ENCODE data around the gene C19orf47.
"Not testable (repeated sequence)": the region's sequence is repeated elsewhere in the genome, so short reads cannot be mapped to it uniquely, and the experiment has no call there.

C19orf47 gene

GRCh38 chr19:40335101-40335500 lies 13.1 kb downstream of the C19orf47 start:
- Histone ChIP-seq H3K4me3 (ENCODE audit: low read depth in 1 of 2, low read length in 2 of 2) (no peak overlapping the region), H3K27me3 (ENCODE audit: control insufficient read depth in 1 of 2, insufficient read depth in 2 of 2, low read length in 2 of 2) (no peaks in the 10 kb centered on the region), H3K9me3 (ENCODE audit: control insufficient read depth in 1 of 2, low read length in 2 of 2) (no peaks in the 10 kb centered on the region), H3K9ac (ENCODE audit: low read depth in 1 of 2, low read length in 2 of 2) (no peak overlapping the region), H3K36me3 (ENCODE audit: control insufficient read depth in 1 of 2, insufficient read depth in 2 of 2, low read length in 2 of 2) (peaks cover 16 to 53% of the 10 kb centered on the region in 2 donors), H3K4me1 (ENCODE audit: control insufficient read depth in 1 of 2, insufficient read depth in 2 of 2, low read length in 2 of 2) (no peaks in the 10 kb centered on the region), H3K27ac (ENCODE audit: low read depth, low read length) (no peak overlapping the region)

GRCh38 chr19:40333083-40333482 lies 15.1 kb downstream of the C19orf47 start:
- H3K27me3 ChIP-seq (ENCODE audit: control insufficient read depth in 1 of 2, insufficient read depth in 2 of 2, low read length in 2 of 2); H3K9ac ChIP-seq (ENCODE audit: low read depth in 1 of 2, low read length in 2 of 2); H3K4me1 ChIP-seq (ENCODE audit: control insufficient read depth in 1 of 2, insufficient read depth in 2 of 2, low read length in 2 of 2); H3K27ac ChIP-seq (ENCODE audit: low read depth, low read length); H3K9me3 ChIP-seq (ENCODE audit: control insufficient read depth in 1 of 2, low read length in 2 of 2); H3K4me3 ChIP-seq (ENCODE audit: low read depth in 1 of 2, low read length in 2 of 2): not testable (repeated sequence)
- H3K36me3 ChIP-seq (ENCODE audit: control insufficient read depth in 1 of 2, insufficient read depth in 2 of 2, low read length in 2 of 2) = peaks cover 14 to 63% of the 10 kb centered on the region in 2 donors

GRCh38 chr19:40332669-40333068 lies 15.5 kb downstream of the C19orf47 start:
- Histone ChIP-seq H3K4me3 (ENCODE audit: low read depth in 1 of 2, low read length in 2 of 2) (no peak overlapping the region), H3K36me3 (ENCODE audit: control insufficient read depth in 1 of 2, insufficient read depth in 2 of 2, low read length in 2 of 2) (peaks cover 19 to 67% of the 10 kb centered on the region in 2 donors)

GRCh38 chr19:40331052-40331451 lies 17.1 kb downstream of the C19orf47 start:
- H3K4me3 ChIP-seq (ENCODE audit: low read depth in 1 of 2, low read length in 2 of 2) = no peak overlapping the region
- H3K9ac ChIP-seq (ENCODE audit: low read depth in 1 of 2, low read length in 2 of 2) = no peak overlapping the region
- H3K27me3 ChIP-seq (ENCODE audit: control insufficient read depth in 1 of 2, insufficient read depth in 2 of 2, low read length in 2 of 2) = no peaks in the 10 kb centered on the region
- peaks cover 23 to 72% of the 10 kb centered on the region in 2 donors for H3K36me3 ChIP-seq (ENCODE audit: control insufficient read depth in 1 of 2, insufficient read depth in 2 of 2, low read length in 2 of 2)
- H3K4me1 ChIP-seq (ENCODE audit: control insufficient read depth in 1 of 2, insufficient read depth in 2 of 2, low read length in 2 of 2) = no peaks in the 10 kb centered on the region
- H3K9me3 ChIP-seq (ENCODE audit: control insufficient read depth in 1 of 2, low read length in 2 of 2) = no peaks in the 10 kb centered on the region
- no peak overlapping the region for H3K27ac ChIP-seq (ENCODE audit: low read depth, low read length)

More at GRCh38 chr19:40332669-40333068, 15.5 kb downstream of the C19orf47 start:
- Histone ChIP-seq H3K27me3 (ENCODE audit: control insufficient read depth in 1 of 2, insufficient read depth in 2 of 2, low read length in 2 of 2) (no peaks in the 10 kb centered on the region), H3K27ac (ENCODE audit: low read depth, low read length) (no peak overlapping the region), H3K4me1 (ENCODE audit: control insufficient read depth in 1 of 2, insufficient read depth in 2 of 2, low read length in 2 of 2) (no peaks in the 10 kb centered on the region), H3K9me3 (ENCODE audit: control insufficient read depth in 1 of 2, low read length in 2 of 2) (no peaks in the 10 kb centered on the region), H3K9ac (ENCODE audit: low read depth in 1 of 2, low read length in 2 of 2) (no peak overlapping the region)

DNA sequence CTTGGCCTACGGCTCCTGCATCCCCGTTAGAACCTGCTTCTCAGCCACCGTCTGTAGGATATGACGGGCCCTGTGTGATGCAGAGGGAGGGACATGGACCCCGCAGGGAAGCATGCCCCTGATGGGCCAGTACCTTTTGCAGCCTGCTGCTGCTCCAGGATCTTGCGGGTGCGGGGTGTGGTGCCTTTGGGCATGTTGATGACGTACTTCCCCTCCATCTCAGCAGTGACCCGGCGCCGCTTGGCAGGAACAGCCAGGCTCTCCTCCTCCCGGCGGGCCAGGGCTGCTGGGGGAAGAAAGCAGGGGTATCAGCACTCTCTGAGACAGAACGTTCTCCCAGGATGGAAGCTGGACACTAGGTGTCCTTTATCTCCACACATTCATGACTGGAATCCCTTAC lies 22.0 kb downstream of the C19orf47 start:
- Histone ChIP-seq H3K9ac (ENCODE audit: low read depth in 1 of 2, low read length in 2 of 2) (no peak overlapping the region), H3K27me3 (ENCODE audit: control insufficient read depth in 1 of 2, insufficient read depth in 2 of 2, low read length in 2 of 2) (no peaks in the 10 kb centered on the region), H3K4me1 (ENCODE audit: control insufficient read depth in 1 of 2, insufficient read depth in 2 of 2, low read length in 2 of 2) (no peaks in the 10 kb centered on the region), H3K9me3 (ENCODE audit: control insufficient read depth in 1 of 2, low read length in 2 of 2) (no peaks in the 10 kb centered on the region), H3K36me3 (ENCODE audit: control insufficient read depth in 1 of 2, insufficient read depth in 2 of 2, low read length in 2 of 2) (peaks cover 36 to 78% of the 10 kb centered on the region in 2 donors), H3K4me3 (ENCODE audit: low read depth in 1 of 2, low read length in 2 of 2) (no peak overlapping the region), H3K27ac (ENCODE audit: low read depth, low read length) (no peak overlapping the region)

- Histone ChIP-seq H3K27me3 (ENCODE audit: control insufficient read depth in 1 of 2, insufficient read depth in 2 of 2, low read length in 2 of 2) (no peaks in the 10 kb centered on the region), H3K9ac (ENCODE audit: low read depth in 1 of 2, low read length in 2 of 2) (no peak overlapping the region), H3K9me3 (ENCODE audit: control insufficient read depth in 1 of 2, low read length in 2 of 2) (no peaks in the 10 kb centered on the region), H3K36me3 (ENCODE audit: control insufficient read depth in 1 of 2, insufficient read depth in 2 of 2, low read length in 2 of 2) (peaks cover 38 to 73% of the 10 kb centered on the region in 2 donors), H3K4me3 (ENCODE audit: low read depth in 1 of 2, low read length in 2 of 2) (no peak overlapping the region), H3K27ac (ENCODE audit: low read depth, low read length) (no peak overlapping the region), H3K4me1 (ENCODE audit: control insufficient read depth in 1 of 2, insufficient read depth in 2 of 2, low read length in 2 of 2) (no peaks in the 10 kb centered on the region)
These were observed 24.5 kb downstream of the C19orf47 start for GRCh38 chr19:40323705-40324104.

- H3K4me3 ChIP-seq (ENCODE audit: low read depth in 1 of 2, low read length in 2 of 2) = no peak overlapping the region
- H3K27ac ChIP-seq (ENCODE audit: low read depth, low read length) = no peak overlapping the region
- peaks cover 36 to 69% of the 10 kb centered on the region in 2 donors for H3K36me3 ChIP-seq (ENCODE audit: control insufficient read depth in 1 of 2, insufficient read depth in 2 of 2, low read length in 2 of 2)
These were observed 25.1 kb downstream of the C19orf47 start for GRCh38 chr19:40322951-40323615.

DNA sequence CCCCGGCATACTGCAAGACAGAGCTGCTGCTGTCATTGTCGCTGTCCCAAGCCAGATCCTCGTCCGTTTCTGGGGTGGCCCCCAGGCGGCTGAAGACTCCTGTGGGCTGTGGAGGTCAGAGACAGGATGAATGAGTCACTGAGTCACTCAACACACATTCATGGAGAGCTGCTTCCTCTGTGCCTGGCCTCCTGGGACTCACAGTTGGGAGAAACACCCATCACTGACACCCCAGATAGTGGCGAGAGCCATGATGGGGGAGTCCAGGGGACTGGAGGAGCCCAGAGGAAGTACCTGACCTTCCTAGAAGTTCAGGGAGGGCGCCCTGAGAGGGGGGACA lies 26.0 kb downstream of the C19orf47 start:
- Histone ChIP-seq H3K27me3 (ENCODE audit: control insufficient read depth in 1 of 2, insufficient read depth in 2 of 2, low read length in 2 of 2) (no peaks in the 10 kb centered on the region), H3K4me3 (ENCODE audit: low read depth in 1 of 2, low read length in 2 of 2) (no peak overlapping the region), H3K4me1 (ENCODE audit: control insufficient read depth in 1 of 2, insufficient read depth in 2 of 2, low read length in 2 of 2) (no peaks in the 10 kb centered on the region), H3K36me3 (ENCODE audit: control insufficient read depth in 1 of 2, insufficient read depth in 2 of 2, low read length in 2 of 2) (peaks cover 29 to 62% of the 10 kb centered on the region in 2 donors), H3K9me3 (ENCODE audit: control insufficient read depth in 1 of 2, low read length in 2 of 2) (no peaks in the 10 kb centered on the region), H3K27ac (ENCODE audit: low read depth, low read length) (no peak overlapping the region), H3K9ac (ENCODE audit: low read depth in 1 of 2, low read length in 2 of 2) (no peak overlapping the region)

More at GRCh38 chr19:40322951-40323615, 25.1 kb downstream of the C19orf47 start:
- H3K9me3 ChIP-seq (ENCODE audit: control insufficient read depth in 1 of 2, low read length in 2 of 2) = no peaks in the 10 kb centered on the region
- H3K27me3 ChIP-seq (ENCODE audit: control insufficient read depth in 1 of 2, insufficient read depth in 2 of 2, low read length in 2 of 2) = no peaks in the 10 kb centered on the region
- H3K4me1 ChIP-seq (ENCODE audit: control insufficient read depth in 1 of 2, insufficient read depth in 2 of 2, low read length in 2 of 2) = no peaks in the 10 kb centered on the region
- no peak overlapping the region for H3K9ac ChIP-seq (ENCODE audit: low read depth in 1 of 2, low read length in 2 of 2)

- no peaks in the 10 kb centered on the region for H3K9me3 ChIP-seq (ENCODE audit: control insufficient read depth in 1 of 2, low read length in 2 of 2)
- no peak overlapping the region for H3K9ac ChIP-seq (ENCODE audit: low read depth in 1 of 2, low read length in 2 of 2)
- H3K36me3 ChIP-seq (ENCODE audit: control insufficient read depth in 1 of 2, insufficient read depth in 2 of 2, low read length in 2 of 2) = peaks cover 29 to 62% of the 10 kb centered on the region in 2 donors
- no peak overlapping the region for H3K4me3 ChIP-seq (ENCODE audit: low read depth in 1 of 2, low read length in 2 of 2)
- H3K4me1 ChIP-seq (ENCODE audit: control insufficient read depth in 1 of 2, insufficient read depth in 2 of 2, low read length in 2 of 2) = no peaks in the 10 kb centered on the region
- no peaks in the 10 kb centered on the region for H3K27me3 ChIP-seq (ENCODE audit: control insufficient read depth in 1 of 2, insufficient read depth in 2 of 2, low read length in 2 of 2)
- no peak overlapping the region for H3K27ac ChIP-seq (ENCODE audit: low read depth, low read length)
These were observed 26.5 kb downstream of the C19orf47 start for GRCh38 chr19:40321566-40322270.

- H3K4me3 ChIP-seq (ENCODE audit: low read depth in 1 of 2, low read length in 2 of 2) = no peak overlapping the region
- peaks cover 28 to 61% of the 10 kb centered on the region in 2 donors for H3K36me3 ChIP-seq (ENCODE audit: control insufficient read depth in 1 of 2, insufficient read depth in 2 of 2, low read length in 2 of 2)
- no peaks in the 10 kb centered on the region for H3K9me3 ChIP-seq (ENCODE audit: control insufficient read depth in 1 of 2, low read length in 2 of 2)
- no peak overlapping the region for H3K27ac ChIP-seq (ENCODE audit: low read depth, low read length)
- H3K4me1 ChIP-seq (ENCODE audit: control insufficient read depth in 1 of 2, insufficient read depth in 2 of 2, low read length in 2 of 2) = no peaks in the 10 kb centered on the region
- H3K9ac ChIP-seq (ENCODE audit: low read depth in 1 of 2, low read length in 2 of 2) = no peak overlapping the region
- H3K27me3 ChIP-seq (ENCODE audit: control insufficient read depth in 1 of 2, insufficient read depth in 2 of 2, low read length in 2 of 2) = no peaks in the 10 kb centered on the region
These were observed 27.1 kb downstream of the C19orf47 start for GRCh38 chr19:40321076-40321475.
